Erythroblast (primary cell): ENCODE measurements around the gene GNAO1.
A peak's percentile ranks its signal among the peaks of the same experiment; 100 is the strongest.

Experiments
- DNase-seq, 2 experiments: peaks; one replicate each; lab custom pipeline; 2025; lab: John Stamatoyannopoulos, UW
- GATA1 ChIP-seq: IDR thresholded peaks from 2 replicates; pipeline ENCODE4 v1.6.1; 2011; ENCODE audit warnings: low read depth, mild to moderate bottlenecking, control low read depth, low read length, moderate library complexity
- POLR2A ChIP-seq: IDR thresholded peaks from 2 replicates; pipeline ENCODE4 v1.6.1; 2011; ENCODE audit warnings: mild to moderate bottlenecking, low read length

Gene GNAO1

GRCh38 chr16:56286809-56287208 lies 95.5 kb downstream of the GNAO1 start:
- no peak for DNase-seq
- TF ChIP-seq GATA1 (no peak), POLR2A (no peak)

GRCh38 chr16:56288019-56288418 lies 96.7 kb downstream of the GNAO1 start:
- no peak for DNase-seq
- TF ChIP-seq GATA1 (no peak), POLR2A (no peak)

GRCh38 chr16:56289416-56289815 lies 98.1 kb downstream of the GNAO1 start:
- TF ChIP-seq GATA1 = no peak
- no peak for DNase-seq

GRCh38 chr16:56289862-56290261 lies 98.6 kb downstream of the GNAO1 start:
- DNase-seq = peak in 1 of 2 experiments; percentile 9
- TF ChIP-seq GATA1 = no peak
- no peak for TF ChIP-seq POLR2A

GRCh38 chr16:56294014-56294413 lies 102.7 kb downstream of the GNAO1 start:
- no peak for DNase-seq
- no peak for TF ChIP-seq POLR2A
- no peak for TF ChIP-seq GATA1

GRCh38 chr16:56294579-56294978 lies 103.3 kb downstream of the GNAO1 start:
- DNase-seq = no peak
- TF ChIP-seq GATA1 = no peak
- TF ChIP-seq POLR2A = no peak

- no peak for TF ChIP-seq POLR2A
- no peak for TF ChIP-seq GATA1
- no peak for DNase-seq
Measured at GRCh38 chr16:56295059-56295665, 103.9 kb downstream of the GNAO1 start.

GRCh38 chr16:56295739-56296527 lies 104.6 kb downstream of the GNAO1 start:
- TF ChIP-seq GATA1 (no peak), POLR2A (no peak)
- DNase-seq = no peak

GRCh38 chr16:56297684-56298083 lies 106.4 kb downstream of the GNAO1 start:
- no peak for TF ChIP-seq GATA1
- TF ChIP-seq POLR2A = no peak
- no peak for DNase-seq

- TF ChIP-seq GATA1 (no peak), POLR2A (no peak)
- no peak for DNase-seq
Measured at GRCh38 chr16:56298116-56298515, 106.8 kb downstream of the GNAO1 start.

- no peak for DNase-seq
- TF ChIP-seq POLR2A = no peak
- no peak for TF ChIP-seq GATA1
Measured at GRCh38 chr16:56298948-56299596, 107.8 kb downstream of the GNAO1 start.

- no peak for TF ChIP-seq GATA1
- no peak for TF ChIP-seq POLR2A
- DNase-seq = no peak
Measured at GRCh38 chr16:56300242-56300623, 108.9 kb downstream of the GNAO1 start.

- TF ChIP-seq POLR2A (no peak), GATA1 (no peak)
- DNase-seq = no peak
Measured at GRCh38 chr16:56300891-56301850, 109.9 kb downstream of the GNAO1 start.
